GM12801 (cell line): ENCODE measurements around the gene ZCCHC2.

Experiments
- CTCF ChIP-seq: IDR thresholded peaks from one replicate; pipeline ENCODE4 v1.5.1; 2011; ENCODE audit warnings: control low read depth; ENCODE audit not compliant: insufficient read length; ENCODE audit errors: extremely low read depth

Gene ZCCHC2

GRCh38 chr18:62606106-62606505 is 83.3 kb downstream of the ZCCHC2 start:
- TF ChIP-seq CTCF, result no peak

- no peak for TF ChIP-seq CTCF
Observed at GRCh38 chr18:62607302-62607701, 84.5 kb downstream of the ZCCHC2 start.

GRCh38 chr18:62607708-62608428 is 85.0 kb downstream of the ZCCHC2 start:
- no peak for TF ChIP-seq CTCF

- no peak for TF ChIP-seq CTCF
Observed at GRCh38 chr18:62609764-62610163, 86.9 kb downstream of the ZCCHC2 start.

GRCh38 chr18:62610351-62610700 is 87.5 kb downstream of the ZCCHC2 start:
- no peak for TF ChIP-seq CTCF

- no peak for TF ChIP-seq CTCF
Observed at GRCh38 chr18:62610701-62611411, 88.0 kb downstream of the ZCCHC2 start.

GRCh38 chr18:62611453-62612288 is 88.8 kb downstream of the ZCCHC2 start:
- no peak for TF ChIP-seq CTCF
